ENCODE data around the gene UBXN10. TPM values are rescaled to one million over a fixed set of nuclear protein-coding genes. Genes with fewer than 3 reads are reported as not detected.

UBXN10 gene
- total and polyA plus RNA-seq, 2 of the 13 experiments (the other 11 are each of a cell fraction or from before 2014, with no cell fraction given) = 0.04 to 0.05 TPM

- TF ChIP-seq ZNF407 (CRISPR knock-in tag; IDR thresholded peaks at IDR 0.05; ENCODE audit: not compliant biosample characterization) (no peak), ZNF34 (CRISPR knock-in tag; IDR thresholded peaks at IDR 0.05; ENCODE audit: borderline replicate concordance) (no peak), ZNF543 (CRISPR knock-in tag; IDR thresholded peaks at IDR 0.05) (no peak), ZNF580 (CRISPR knock-in tag; IDR thresholded peaks at IDR 0.05; ENCODE audit: borderline replicate concordance, low read depth) (no peak), HNF1A (IDR thresholded peaks at IDR 0.05; ENCODE audit: low read depth) (no peak), HNF1A (CRISPR knock-in tag; IDR thresholded peaks at IDR 0.05; ENCODE audit: borderline replicate concordance) (no peak), ZBTB42 (CRISPR knock-in tag; IDR thresholded peaks at IDR 0.05) (no peak), TCF7 (IDR thresholded peaks at IDR 0.05; ENCODE audit: low read depth) (no peak), HNRNPLL (IDR thresholded peaks at IDR 0.05; ENCODE audit: low read depth, low read length, poor library complexity, severe bottlenecking) (no peak), NFIB (CRISPR knock-in tag; IDR thresholded peaks at IDR 0.05; ENCODE audit: borderline replicate concordance) (no peak), ZZZ3 (CRISPR knock-in tag; IDR thresholded peaks at IDR 0.05; ENCODE audit: borderline replicate concordance) (no peak)
Measured at GRCh38 chr1:20192871-20193411, 7.0 kb downstream of the UBXN10 start (continued).
